A549 (cell line): Measurements from ENCODE around the gene ARHGEF6.

Experiments used
- BHLHE40 ChIP-seq: IDR thresholded peaks from 2 replicates; pipeline ENCODE4 v1.6.1; 2012; ENCODE audit warnings: low read depth, low read length, inconsistent platforms
- CEBPB ChIP-seq, 2 experiments: fragments of >200 bp in 1 of 2; sonication (Bioruptor Twin) in 1 of 2; formaldehyde crosslinking in 1 of 2; IDR thresholded peaks; 2 replicates each; pipeline ENCODE4 v1.6.1; 2012 to 2016
- CHD2 ChIP-seq: fragments of 150-350 bp; IDR thresholded peaks from 2 replicates; pipeline ENCODE4 v1.6.1; 2014; ENCODE audit warnings: low read length; ENCODE audit not compliant: partially characterized antibody
- CTCF ChIP-seq: fragments of >200 bp; sonication (Bioruptor Twin); formaldehyde crosslinking; IDR thresholded peaks from 3 replicates; pipeline ENCODE4 v1.5.1; 2016
- ELK1 ChIP-seq: fragments of 150-350 bp; IDR thresholded peaks from 2 replicates; pipeline ENCODE4 v1.6.1; 2014; ENCODE audit warnings: low read depth, mild to moderate bottlenecking, low read length
- ESRRA ChIP-seq: fragments of 150-350 bp; IDR thresholded peaks from 2 replicates; pipeline ENCODE4 v1.6.1; 2014; ENCODE audit warnings: mild to moderate bottlenecking, low read length, borderline replicate concordance
- JUN ChIP-seq, 2 experiments: fragments of >200 bp; sonication (Bioruptor Twin); formaldehyde crosslinking; IDR thresholded peaks; 2 replicates in 1 of 2; 3 replicates in 1 of 2; pipeline ENCODE4 v1.6.1; 2016 to 2017
- KDM1A ChIP-seq: fragments of 200-600 bp; sonication (generic); IDR thresholded peaks from 2 replicates; pipeline ENCODE4 v1.6.1; 2016; ENCODE audit warnings: low read depth, mild to moderate bottlenecking
- MAX ChIP-seq: IDR thresholded peaks from 2 replicates; pipeline ENCODE4 v1.6.1; 2012
- MYC ChIP-seq: IDR thresholded peaks from 2 replicates; pipeline ENCODE4 v1.6.1; 2012; ENCODE audit warnings: mild to moderate bottlenecking, inconsistent platforms, low read length, improper control_type of control experiment, borderline replicate concordance
- POLR2A ChIP-seq: IDR thresholded peaks from 2 replicates; pipeline ENCODE4 v1.6.1; 2012; ENCODE audit warnings: mild to moderate bottlenecking, low read length
- RAD21 ChIP-seq, 2 experiments: fragments of >200 bp in 1 of 2; sonication (Bioruptor Twin) in 1 of 2; formaldehyde crosslinking in 1 of 2; IDR thresholded peaks in 1 of 2; conservative IDR thresholded peaks in 1 of 2; 2 replicates in 1 of 2; 3 replicates in 1 of 2; pipeline ENCODE4 v1.6.1; 2012 to 2018; ENCODE audit warnings: inconsistent platforms in 1 of 2
- REST ChIP-seq: fragments of 200-600 bp; sonication (generic); IDR thresholded peaks from 2 replicates; pipeline ENCODE4 v1.6.1; 2016; ENCODE audit warnings: antibody characterized with exemption, mild to moderate bottlenecking, moderate library complexity
- USF2 ChIP-seq: fragments of 450-650 bp; IDR thresholded peaks from 2 replicates; pipeline ENCODE4 v1.6.1; 2014; ENCODE audit warnings: antibody characterized with exemption

- TF ChIP-seq CTCF (no peak), ESRRA (no peak), BHLHE40 (no peak), CEBPB (IDR thresholded peaks at IDR 0.05) (no peak), USF2 (no peak), ELK1 (no peak), POLR2A (no peak), KDM1A (no peak), MYC (no peak), MAX (no peak), REST (no peak), JUN (IDR thresholded peaks at IDR 0.05) (no peak), RAD21 (conservative IDR thresholded peaks at IDR 0.05 in 1 of 2, IDR thresholded peaks at IDR 0.05 in 1 of 2) (no peak), CHD2 (no peak)
These were observed 33.4 kb downstream of the ARHGEF6 start for GRCh38 chrX:136747003-136747986.
